Measurements from ENCODE around the gene IMMP2L. TPM values are rescaled to one million over a fixed set of nuclear protein-coding genes. Genes with fewer than 3 reads are reported as not detected.

IMMP2L gene
- polyA plus RNA-seq, 1 donor (not counting 4 experiments of a cell fraction or from before 2014, with no cell fraction given), result 14.1 TPM

DNA sequence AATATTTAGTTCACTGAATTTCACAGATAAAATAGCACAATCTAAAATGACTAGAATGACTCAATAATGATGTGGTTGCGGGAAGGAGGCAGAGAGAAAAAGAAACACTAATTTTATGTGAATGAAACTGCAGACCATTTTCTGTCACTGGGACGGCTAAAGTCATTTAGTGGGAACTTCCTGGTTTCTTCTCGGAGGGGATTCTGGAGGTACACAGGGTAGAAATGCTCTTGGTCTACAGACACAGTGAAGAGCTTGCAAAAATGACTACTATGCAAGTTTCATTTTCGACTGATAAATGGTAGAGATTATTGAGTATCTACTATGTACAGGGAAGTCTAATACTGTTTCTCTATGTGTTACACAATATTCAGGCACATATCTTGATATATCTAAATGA, 534.9 kb downstream of the IMMP2L start:
- no peak for FAIRE-seq
- dilution Hi-C loops (cut with MboI; ENCODE audit: extremely low pct_ligation_motif_present, low sequenced_read_pairs), result no loop called here
- H3K9me1 ChIP-seq (ENCODE audit: control insufficient read depth, extremely low read depth, insufficient read depth, low read length), result no peaks in the 10 kb centered on the region
- no peak for TF ChIP-seq EZH2 (IDR thresholded peaks at IDR 0.05; ENCODE audit: low read length)
- TF ChIP-seq, protein P1, sequence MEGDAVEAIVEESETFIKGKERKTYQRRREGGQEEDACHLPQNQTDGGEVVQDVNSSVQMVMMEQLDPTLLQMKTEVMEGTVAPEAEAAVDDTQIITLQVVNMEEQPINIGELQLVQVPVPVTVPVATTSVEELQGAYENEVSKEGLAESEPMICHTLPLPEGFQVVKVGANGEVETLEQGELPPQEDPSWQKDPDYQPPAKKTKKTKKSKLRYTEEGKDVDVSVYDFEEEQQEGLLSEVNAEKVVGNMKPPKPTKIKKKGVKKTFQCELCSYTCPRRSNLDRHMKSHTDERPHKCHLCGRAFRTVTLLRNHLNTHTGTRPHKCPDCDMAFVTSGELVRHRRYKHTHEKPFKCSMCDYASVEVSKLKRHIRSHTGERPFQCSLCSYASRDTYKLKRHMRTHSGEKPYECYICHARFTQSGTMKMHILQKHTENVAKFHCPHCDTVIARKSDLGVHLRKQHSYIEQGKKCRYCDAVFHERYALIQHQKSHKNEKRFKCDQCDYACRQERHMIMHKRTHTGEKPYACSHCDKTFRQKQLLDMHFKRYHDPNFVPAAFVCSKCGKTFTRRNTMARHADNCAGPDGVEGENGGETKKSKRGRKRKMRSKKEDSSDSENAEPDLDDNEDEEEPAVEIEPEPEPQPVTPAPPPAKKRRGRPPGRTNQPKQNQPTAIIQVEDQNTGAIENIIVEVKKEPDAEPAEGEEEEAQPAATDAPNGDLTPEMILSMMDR (optimal IDR thresholded peaks at IDR 0.05 in 1 of 3, IDR thresholded peaks at IDR 0.05 in 1 of 3, conservative IDR thresholded peaks at IDR 0.05 in 1 of 3; ENCODE audit: extremely low read depth in 1 of 3, insufficient read depth in 2 of 3, low read length in 3 of 3), result no peak
- no peaks in the 10 kb centered on the region for H3K27me3 ChIP-seq (ENCODE audit: control insufficient read depth, extremely low read depth, insufficient read depth, low read length)
- no peak for DNase-seq (ENCODE audit: low read depth, low spot score)
- peaks cover 8% of the 10 kb centered on the region for H3K4me1 ChIP-seq (ENCODE audit: control insufficient read depth, extremely low read depth, insufficient read depth, low read length)
- H3K9ac ChIP-seq (ENCODE audit: control insufficient read depth, extremely low read depth, insufficient read depth, low read length), result no peak overlapping the region
- H3K36me3 ChIP-seq (ENCODE audit: control insufficient read depth in 2 of 2, extremely low read depth in 1 of 2, insufficient read depth in 2 of 2, low read length in 2 of 2), result no peaks in the 10 kb centered on the region
- no peaks in the 10 kb centered on the region for H3K9me3 ChIP-seq (ENCODE audit: control insufficient read depth, low read depth, low read length)
- no peaks in the 10 kb centered on the region for H4K20me1 ChIP-seq (ENCODE audit: control insufficient read depth, extremely low read depth, insufficient read depth, low read length)
- H3K79me2 ChIP-seq (ENCODE audit: control insufficient read depth, insufficient read depth, low read length), result no peaks in the 10 kb centered on the region
- no peak overlapping the region for H3K27ac ChIP-seq (ENCODE audit: control insufficient read depth, insufficient read depth, low read length)
- no peak overlapping the region for H2AFZ ChIP-seq (ENCODE audit: control insufficient read depth, low read length)
- no peak overlapping the region for H3K4me3 ChIP-seq (ENCODE audit: control insufficient read depth in 2 of 3, extremely low read depth in 1 of 3, insufficient read depth in 2 of 3, low read depth in 1 of 3, low read length in 3 of 3)
- no peak overlapping the region for H3K4me2 ChIP-seq (ENCODE audit: control insufficient read depth, extremely low read depth, insufficient read depth, low read depth, low read length)

DNA sequence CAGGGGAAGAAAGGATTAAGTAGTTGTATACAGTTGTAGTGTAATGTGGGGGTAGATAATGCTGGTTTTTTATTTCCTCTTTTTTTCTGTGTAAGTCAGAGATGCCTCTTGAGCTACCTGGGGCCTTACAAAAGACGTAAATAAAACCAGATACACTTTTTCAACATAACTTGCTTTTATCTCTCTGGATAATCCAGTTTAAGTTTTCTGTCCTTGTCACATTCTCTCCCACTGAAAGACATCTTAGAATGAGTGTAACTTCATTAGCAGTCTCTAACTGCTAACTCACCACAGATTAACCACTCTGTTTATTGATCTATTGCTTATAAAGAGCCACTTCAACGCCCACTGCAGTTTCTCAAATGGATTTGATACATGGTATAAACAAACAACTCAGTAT, 535.5 kb downstream of the IMMP2L start:
- FAIRE-seq, result no peak
- TF ChIP-seq, protein P1 (optimal IDR thresholded peaks at IDR 0.05 in 1 of 3, IDR thresholded peaks at IDR 0.05 in 1 of 3, conservative IDR thresholded peaks at IDR 0.05 in 1 of 3; ENCODE audit: extremely low read depth in 1 of 3, insufficient read depth in 2 of 3, low read length in 3 of 3), result no peak
- no peak for TF ChIP-seq EZH2 (IDR thresholded peaks at IDR 0.05; ENCODE audit: low read length)

More for the DNA sequence above, 535.5 kb downstream of the IMMP2L start:
- no peak overlapping the region for H3K27ac ChIP-seq (ENCODE audit: control insufficient read depth, insufficient read depth, low read length)
- no peaks in the 10 kb centered on the region for H3K9me3 ChIP-seq (ENCODE audit: control insufficient read depth, low read depth, low read length)
- no peak overlapping the region for H3K4me3 ChIP-seq (ENCODE audit: control insufficient read depth in 2 of 3, extremely low read depth in 1 of 3, insufficient read depth in 2 of 3, low read depth in 1 of 3, low read length in 3 of 3)
- no peaks in the 10 kb centered on the region for H3K79me2 ChIP-seq (ENCODE audit: control insufficient read depth, insufficient read depth, low read length)
- dilution Hi-C loops (cut with MboI; ENCODE audit: extremely low pct_ligation_motif_present, low sequenced_read_pairs), result no loop called here
- H3K9me1 ChIP-seq (ENCODE audit: control insufficient read depth, extremely low read depth, insufficient read depth, low read length), result no peaks in the 10 kb centered on the region
- no peaks in the 10 kb centered on the region for H3K27me3 ChIP-seq (ENCODE audit: control insufficient read depth, extremely low read depth, insufficient read depth, low read length)
- peaks cover 8% of the 10 kb centered on the region for H3K4me1 ChIP-seq (ENCODE audit: control insufficient read depth, extremely low read depth, insufficient read depth, low read length)
- no peak overlapping the region for H3K9ac ChIP-seq (ENCODE audit: control insufficient read depth, extremely low read depth, insufficient read depth, low read length)
- no peak overlapping the region for H2AFZ ChIP-seq (ENCODE audit: control insufficient read depth, low read length)
- H3K36me3 ChIP-seq (ENCODE audit: control insufficient read depth in 2 of 2, extremely low read depth in 1 of 2, insufficient read depth in 2 of 2, low read length in 2 of 2), result no peaks in the 10 kb centered on the region
- DNase-seq (ENCODE audit: low read depth, low spot score), result no peak
- H4K20me1 ChIP-seq (ENCODE audit: control insufficient read depth, extremely low read depth, insufficient read depth, low read length), result no peaks in the 10 kb centered on the region
- H3K4me2 ChIP-seq (ENCODE audit: control insufficient read depth, extremely low read depth, insufficient read depth, low read depth, low read length), result no peak overlapping the region

Data from keratinocyte (primary cell).